ENCODE results near the gene MOSPD3. TPM values are rescaled to one million over a fixed set of nuclear protein-coding genes. Genes with fewer than 3 reads are reported as not detected.

MOSPD3 gene
- total RNA-seq, 2 donors from 2014 or later, result 12.6 to 13.4 TPM

Other genes with a start within 250 kb of the MOSPD3 start
- gene PILRA, start 239.1 kb upstream of the MOSPD3 start, total RNA-seq, result 10 to 100 TPM in 1 of 2 donors, 1 to 10 TPM in 1; 3.4 to 14.1 TPM
- gene ZCWPW1, start 183.8 kb upstream of the MOSPD3 start, total RNA-seq, result 1 to 10 TPM; 5.9 to 6.5 TPM
- gene MEPCE, start 182.7 kb upstream of the MOSPD3 start, total RNA-seq, result 10 to 100 TPM; 61.0 to 66.7 TPM
- 10 to 100 TPM; 59.0 to 68.8 TPM for gene PPP1R35, start 176.0 kb upstream of the MOSPD3 start, total RNA-seq
- gene SPACDR, start 148.3 kb upstream of the MOSPD3 start, total RNA-seq, result 1 to 10 TPM; 5.4 to 5.6 TPM
- 100 to 1,000 TPM in 1 of 2 donors, 10 to 100 TPM in 1; 94.9 to 113 TPM for gene TSC22D4, start 133.3 kb upstream of the MOSPD3 start, total RNA-seq
- gene NYAP1, start 128.6 kb upstream of the MOSPD3 start, total RNA-seq, result under 1 TPM; 0.67 to 0.72 TPM
- 10 to 100 TPM; 35.5 to 53.7 TPM for gene AGFG2, start 73.3 kb upstream of the MOSPD3 start, total RNA-seq
- 10 to 100 TPM; 21.4 to 23.4 TPM for gene SAP25, start 38.6 kb upstream of the MOSPD3 start, total RNA-seq
- gene LRCH4, start 26.4 kb upstream of the MOSPD3 start, total RNA-seq, result 100 to 1,000 TPM; 144 to 154 TPM
- 1 to 10 TPM; 2.1 to 3.6 TPM for gene FBXO24, start 26.2 kb upstream of the MOSPD3 start, total RNA-seq
- gene PCOLCE, start 10.2 kb upstream of the MOSPD3 start, total RNA-seq, result 10 to 100 TPM; 12.9 to 13.7 TPM
- gene TFR2, start 29.0 kb downstream of the MOSPD3 start, total RNA-seq, result 1 to 10 TPM; 4.7 to 5.8 TPM
- gene ACTL6B, start 43.9 kb downstream of the MOSPD3 start, total RNA-seq, result not detected
- gene GNB2, start 61.2 kb downstream of the MOSPD3 start, total RNA-seq, result 100 to 1,000 TPM; 196 to 198 TPM
- gene GIGYF1, start 81.7 kb downstream of the MOSPD3 start, total RNA-seq, result 10 to 100 TPM; 51.5 to 53.2 TPM
- 10 to 100 TPM; 33.3 to 40.9 TPM for gene POP7, start 93.6 kb downstream of the MOSPD3 start, total RNA-seq
- gene EPO, start 107.9 kb downstream of the MOSPD3 start, total RNA-seq, result under 1 TPM in 1 of 2 donors, not detected in 1; 0.19 TPM
- gene ZAN, start 121.1 kb downstream of the MOSPD3 start, total RNA-seq, result not detected
- gene EPHB4, start 215.0 kb downstream of the MOSPD3 start, total RNA-seq, result 1 to 10 TPM; 2.4 to 3.4 TPM
- gene SLC12A9, start 240.2 kb downstream of the MOSPD3 start, total RNA-seq, result 10 to 100 TPM; 17.6 to 20.1 TPM

All from activated T-cell treated with anti-CD3 and anti-CD28 coated beads, Interleukin-2, amount 50 U/mL, for 72 hours (primary cell).